SK-N-SH (cell line): ENCODE measurements around the gene USP34. TPM values are rescaled to one million over a fixed set of nuclear protein-coding genes. Genes with fewer than 3 reads are reported as not detected.
A peak's percentile ranks its signal among the peaks of the same experiment; 100 is the strongest.

Source experiments
- CTCF ChIA-PET: fragments of 300-600, 350-600 bp; formaldehyde crosslinking; extraction: SDS; loops from one replicate; lab custom pipeline; 2021; lab: Yijun Ruan, JAX
- POLR2A ChIA-PET: fragments of 350-600 bp; sonication (Branson Sonifier 250); formaldehyde crosslinking; extraction: SDS; loops from one replicate; lab custom pipeline; 2020; ENCODE audit warnings: antibody characterized with exemption, inconsistent platforms; lab: Yijun Ruan, JAX
- DNase-seq: peaks from one replicate; pipeline ENCODE4 v3.0.0; 2012
- H2AFZ ChIP-seq: fragments of 200-600 bp; sonication (generic); 2 replicates; pipeline ENCODE4 v1.8.1; 2016; ENCODE audit warnings: antibody characterized with exemption, mild to moderate bottlenecking, low read depth
- H3F3A ChIP-seq: fragments of 200-600 bp; sonication (generic); replicated peaks from 2 replicates; pipeline ENCODE3; 2016; ENCODE audit warnings: antibody characterized with exemption, mild to moderate bottlenecking; ENCODE audit not compliant: insufficient read depth
- H3K27ac ChIP-seq, 2 experiments: fragments of 200-500 bp in 1 of 2; fragments of 200-600 bp in 1 of 2; sonication (Bioruptor generic) in 1 of 2; sonication (generic), shearing (Covaris generic) in 1 of 2; 2 replicates each; pipeline versions ENCODE4 v1.5.1 to v1.6.1; 2014 to 2016; ENCODE audit warnings: low read depth in 2 of 2, inconsistent platforms in 1 of 2, low read length in 1 of 2, mild to moderate bottlenecking in 1 of 2, mixed read lengths in 1 of 2
- H3K27me3 ChIP-seq: fragments of 200-600 bp; sonication (generic), shearing (Covaris generic); 2 replicates; pipeline ENCODE4 v1.6.1; 2016; ENCODE audit warnings: mixed run types; ENCODE audit not compliant: insufficient read depth
- H3K36me3 ChIP-seq, 2 experiments: fragments of 200-500 bp in 1 of 2; fragments of 200-600 bp in 1 of 2; sonication (Bioruptor generic) in 1 of 2; sonication (generic) in 1 of 2; replicated peaks in 1 of 2; 2 replicates each; pipeline versions ENCODE3 to v1.5.1; 2014 to 2016; ENCODE audit warnings: low read length in 1 of 2, mild to moderate bottlenecking in 1 of 2; ENCODE audit not compliant: insufficient read depth in 2 of 2, control insufficient read depth in 1 of 2
- H3K4me1 ChIP-seq, 2 experiments: fragments of 200-500 bp in 1 of 2; fragments of 200-600 bp in 1 of 2; sonication (Bioruptor generic) in 1 of 2; sonication (generic), shearing (Covaris generic) in 1 of 2; 2 replicates each; pipeline versions ENCODE4 v1.5.1 to v1.6.1; 2014 to 2016; ENCODE audit warnings: low read depth in 1 of 2, low read length in 1 of 2, mixed run types in 1 of 2; ENCODE audit not compliant: insufficient read depth in 2 of 2, control insufficient read depth in 1 of 2
- H3K4me2 ChIP-seq: fragments of 200-600 bp; sonication (generic), shearing (Covaris generic); 2 replicates; pipeline ENCODE4 v1.6.1; 2017; ENCODE audit warnings: mixed run types
- H3K4me3 ChIP-seq, 2 experiments: fragments of 200-500 bp in 1 of 2; fragments of 200-600 bp in 1 of 2; sonication (Bioruptor generic) in 1 of 2; sonication (generic), shearing (Covaris generic) in 1 of 2; 2 replicates each; pipeline versions ENCODE4 v1.5.1 to v1.8.1; 2014 to 2016; ENCODE audit warnings: low read depth in 2 of 2, inconsistent platforms in 1 of 2, low read length in 1 of 2, mild to moderate bottlenecking in 1 of 2, mixed read lengths in 1 of 2, moderate library complexity in 1 of 2
- H3K79me2 ChIP-seq: fragments of 200-600 bp; sonication (generic); 2 replicates; pipeline ENCODE4 v1.8.1; 2017; ENCODE audit warnings: mild to moderate bottlenecking; ENCODE audit not compliant: insufficient read depth
- H3K9ac ChIP-seq: fragments of 200-600 bp; sonication (generic); 2 replicates; pipeline ENCODE4 v1.6.1; 2017; ENCODE audit warnings: mixed run types
- H3K9me2 ChIP-seq: fragments of 200-600 bp; sonication (generic); 2 replicates; pipeline ENCODE4 v1.6.1; 2017; ENCODE audit warnings: mixed run types
- H3K9me3 ChIP-seq: fragments of 200-600 bp; sonication (generic); 2 replicates; pipeline ENCODE4 v1.6.1; 2017; ENCODE audit warnings: mixed run types, mild to moderate bottlenecking, moderate library complexity
- H4K20me1 ChIP-seq: fragments of 200-600 bp; sonication (generic); 2 replicates; pipeline ENCODE4 v1.6.1; 2017; ENCODE audit warnings: mild to moderate bottlenecking, mixed run types; ENCODE audit not compliant: insufficient read depth
- CTCF ChIP-seq: fragments of 200-600 bp; sonication (generic); IDR thresholded peaks from 2 replicates; pipeline ENCODE4 v1.6.1; 2017; ENCODE audit warnings: antibody characterized with exemption, mild to moderate bottlenecking, moderate library complexity
- ELF1 ChIP-seq: IDR thresholded peaks from 2 replicates; pipeline ENCODE4 v1.4.0; 2012
- FOSL2 ChIP-seq: IDR thresholded peaks from 2 replicates; pipeline ENCODE4 v1.4.0; 2012; ENCODE audit warnings: low read depth, mild to moderate bottlenecking, moderate library complexity, borderline replicate concordance
- FOXJ3 ChIP-seq: sonication (generic); formaldehyde crosslinking; IDR thresholded peaks from 2 replicates; pipeline ENCODE4 v1.5.1; 2020; ENCODE audit warnings: mild to moderate bottlenecking, missing genetic modification reagents
- FOXM1 ChIP-seq: IDR thresholded peaks from 2 replicates; pipeline ENCODE4 v1.4.0; 2012; ENCODE audit warnings: low read depth, mild to moderate bottlenecking
- GATA2 ChIP-seq: sonication (generic); formaldehyde crosslinking; IDR thresholded peaks from 2 replicates; pipeline ENCODE4 v1.5.0; 2020; ENCODE audit warnings: mild to moderate bottlenecking, missing genetic modification reagents
- NFIC ChIP-seq: IDR thresholded peaks from 2 replicates; pipeline ENCODE4 v1.4.0; 2012; ENCODE audit warnings: borderline replicate concordance
- NRF1 ChIP-seq: IDR thresholded peaks from 2 replicates; pipeline ENCODE4 v1.6.1; 2012; ENCODE audit warnings: low read depth, mild to moderate bottlenecking, low read length
- RAD21 ChIP-seq: IDR thresholded peaks from 2 replicates; pipeline ENCODE4 v1.6.1; 2012; ENCODE audit warnings: mild to moderate bottlenecking, low read length
- REST ChIP-seq: IDR thresholded peaks from 2 replicates; pipeline ENCODE4 v1.6.1; 2012; ENCODE audit warnings: mild to moderate bottlenecking, low read depth, low read length, moderate library complexity
- RFX5 ChIP-seq: IDR thresholded peaks from 2 replicates; pipeline ENCODE4 v1.6.1; 2012; ENCODE audit warnings: mild to moderate bottlenecking, improper control_type of control experiment, low read length
- RXRA ChIP-seq: IDR thresholded peaks from 2 replicates; pipeline ENCODE4 v1.4.0; 2012; ENCODE audit warnings: low read depth, mild to moderate bottlenecking, borderline replicate concordance
- TAF1 ChIP-seq: IDR thresholded peaks from 2 replicates; pipeline ENCODE4 v1.6.1; 2012; ENCODE audit warnings: low read depth, mild to moderate bottlenecking, low read length, moderate library complexity, borderline replicate concordance
- USF2 ChIP-seq: fragments of 150-350 bp; IDR thresholded peaks from 2 replicates; pipeline ENCODE4 v1.6.1; 2017; ENCODE audit warnings: antibody characterized with exemption, low read length, low read depth, borderline replicate concordance
- WGBS: methylation state at CpG from one replicate; pipeline ENCODE4 v1.1.6; 2017; ENCODE audit warnings: low lambda C conversion rate; 5-methylcytosine and 5-hydroxymethylcytosine counted together
- polyA plus RNA-seq, 3 experiments: library from polyadenylated mRNA; depleted of rRNA; stranded (reverse); fragments of >200 nt; gene quantifications; 2 replicates each; pipeline ENCODE4 v1.2.3, GENCODE V29; 2012
- TF ChIP-seq, protein P1 (sequence below): IDR thresholded peaks from 2 replicates; pipeline ENCODE4 v1.4.0; 2012; ENCODE audit warnings: low read depth, borderline replicate concordance
- TF ChIP-seq, protein P2 (sequence below): IDR thresholded peaks from 2 replicates; pipeline ENCODE4 v1.4.0; 2012; ENCODE audit warnings: low read depth, borderline replicate concordance

Gene USP34
- polyA plus RNA-seq, 1 of the 3 experiments (the other 2 are of a cell fraction) = 31.4 TPM

- Histone ChIP-seq H3K27me3 (no peaks in the 10 kb centered on the region), H3K4me3 (no peak overlapping the region), H3K9ac (no peak overlapping the region), H3K4me2 (no peak overlapping the region), H3K27ac (peak overlapping the region in 1 of 2 experiments; percentile 17; a peak in 3 of 4 replicates), H3K4me1 (peaks cover 0 to 8% of the 10 kb centered on the region in 2 experiments; a peak in 2 of 4 replicates), H3K9me2 (no peaks in the 10 kb centered on the region), H3K36me3 (peaks cover 69 to 95% of the 10 kb centered on the region in 2 experiments), H4K20me1 (peaks cover 23% of the 10 kb centered on the region; the same call in 1 of the 2 replicates), H3K79me2 (peaks cover 89% of the 10 kb centered on the region), H2AFZ (no peak overlapping the region), H3F3A (peaks cover 35% of the 10 kb centered on the region), H3K9me3 (no peaks in the 10 kb centered on the region)
- peak; percentile 16 for DNase-seq
- 77% methylated on average over 2 of the region's 2 CpGs for WGBS
- POLR2A ChIA-PET = interaction anchor here (0.5 kb wide), 1 partner anchor 47 kb away, joined by 5 read pairs; no protein-coding TSS in a partner anchor
- TF ChIP-seq NFIC (0 out of 2 replicates have a peak, but pooled peaks have one; percentile 13), USF2 (no peak), FOXJ3 (CRISPR knock-in tag) (no peak), REST (no peak)
- CTCF ChIA-PET = no interaction called here
These were observed 22.6 kb upstream of the USP34 start for GRCh38 chr2:61493523-61493942.

- WGBS = 94% methylated on average over 2 of the region's 2 CpGs
- Histone ChIP-seq H4K20me1 (peaks cover 28% of the 10 kb centered on the region), H3K9ac (no peak overlapping the region), H3K9me2 (no peaks in the 10 kb centered on the region), H2AFZ (no peak overlapping the region), H3K9me3 (no peaks in the 10 kb centered on the region), H3K4me3 (no peak overlapping the region), H3K4me1 (peaks cover 0 to 8% of the 10 kb centered on the region in 2 experiments; a peak in 2 of 4 replicates), H3K36me3 (peaks cover 69 to 95% of the 10 kb centered on the region in 2 experiments), H3F3A (peaks cover 32% of the 10 kb centered on the region), H3K79me2 (peaks cover 92% of the 10 kb centered on the region), H3K27ac (0 out of 4 replicates have a peak overlapping the region, but pooled peaks of 1 of the 2 experiments have one; percentile 17), H3K27me3 (no peaks in the 10 kb centered on the region), H3K4me2 (no peak overlapping the region)
- ChIA-PET POLR2A (no interaction called here), CTCF (no interaction called here)
- DNase-seq = no peak
- TF ChIP-seq, protein P1, sequence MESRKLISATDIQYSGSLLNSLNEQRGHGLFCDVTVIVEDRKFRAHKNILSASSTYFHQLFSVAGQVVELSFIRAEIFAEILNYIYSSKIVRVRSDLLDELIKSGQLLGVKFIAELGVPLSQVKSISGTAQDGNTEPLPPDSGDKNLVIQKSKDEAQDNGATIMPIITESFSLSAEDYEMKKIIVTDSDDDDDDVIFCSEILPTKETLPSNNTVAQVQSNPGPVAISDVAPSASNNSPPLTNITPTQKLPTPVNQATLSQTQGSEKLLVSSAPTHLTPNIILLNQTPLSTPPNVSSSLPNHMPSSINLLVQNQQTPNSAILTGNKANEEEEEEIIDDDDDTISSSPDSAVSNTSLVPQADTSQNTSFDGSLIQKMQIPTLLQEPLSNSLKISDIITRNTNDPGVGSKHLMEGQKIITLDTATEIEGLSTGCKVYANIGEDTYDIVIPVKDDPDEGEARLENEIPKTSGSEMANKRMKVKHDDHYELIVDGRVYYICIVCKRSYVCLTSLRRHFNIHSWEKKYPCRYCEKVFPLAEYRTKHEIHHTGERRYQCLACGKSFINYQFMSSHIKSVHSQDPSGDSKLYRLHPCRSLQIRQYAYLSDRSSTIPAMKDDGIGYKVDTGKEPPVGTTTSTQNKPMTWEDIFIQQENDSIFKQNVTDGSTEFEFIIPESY = no peak
- TF ChIP-seq RAD21 = no peak
- no peak for TF ChIP-seq NFIC
- no peak for TF ChIP-seq RFX5
- TF ChIP-seq RXRA = no peak
- TF ChIP-seq FOSL2 = no peak
- TF ChIP-seq ELF1 = no peak
- no peak for TF ChIP-seq NRF1
- no peak for TF ChIP-seq GATA2 (CRISPR knock-in tag)
- TF ChIP-seq FOXM1 = no peak
- TF ChIP-seq FOXJ3 (CRISPR knock-in tag) = no peak
- no peak for TF ChIP-seq USF2
- no peak for TF ChIP-seq TAF1
- TF ChIP-seq CTCF = no peak
- TF ChIP-seq, protein P2, sequence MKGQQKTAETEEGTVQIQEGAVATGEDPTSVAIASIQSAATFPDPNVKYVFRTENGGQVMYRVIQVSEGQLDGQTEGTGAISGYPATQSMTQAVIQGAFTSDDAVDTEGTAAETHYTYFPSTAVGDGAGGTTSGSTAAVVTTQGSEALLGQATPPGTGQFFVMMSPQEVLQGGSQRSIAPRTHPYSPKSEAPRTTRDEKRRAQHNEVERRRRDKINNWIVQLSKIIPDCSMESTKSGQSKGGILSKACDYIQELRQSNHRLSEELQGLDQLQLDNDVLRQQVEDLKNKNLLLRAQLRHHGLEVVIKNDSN = no peak
These were observed 21.6 kb upstream of the USP34 start for GRCh38 chr2:61492476-61492875.
